ENCODE data around the gene PTH1R.

Gene PTH1R

GRCh38 chr3:46884427-46884826, 6.9 kb downstream of the PTH1R start:
- DNase-seq: no peak

GRCh38 chr3:46884929-46885328, 7.4 kb downstream of the PTH1R start:
- no peak for DNase-seq

- DNase-seq: no peak
These were observed 8.1 kb downstream of the PTH1R start for GRCh38 chr3:46885612-46886011.

GRCh38 chr3:46887980-46888494, 10.5 kb downstream of the PTH1R start:
- DNase-seq: no peak

GRCh38 chr3:46888705-46889104, 11.2 kb downstream of the PTH1R start:
- no peak for DNase-seq

GRCh38 chr3:46889381-46890110, 12.0 kb downstream of the PTH1R start:
- no peak for DNase-seq

- no peak for DNase-seq
These were observed 12.6 kb downstream of the PTH1R start for GRCh38 chr3:46890132-46890531.

- DNase-seq: no peak
These were observed 13.6 kb downstream of the PTH1R start for GRCh38 chr3:46891132-46891531.

GRCh38 chr3:46892285-46893145, 15.0 kb downstream of the PTH1R start:
- DNase-seq: peak; percentile 76

- no peak for DNase-seq
These were observed 15.7 kb downstream of the PTH1R start for GRCh38 chr3:46893146-46893748.

GRCh38 chr3:46893763-46894162, 16.2 kb downstream of the PTH1R start:
- DNase-seq: no peak

GRCh38 chr3:46894256-46894655, 16.7 kb downstream of the PTH1R start:
- no peak for DNase-seq

- peak; percentile 12 for DNase-seq
These were observed 17.7 kb downstream of the PTH1R start for GRCh38 chr3:46895204-46895660.

GRCh38 chr3:46895761-46896160, 18.2 kb downstream of the PTH1R start:
- DNase-seq: no peak

GRCh38 chr3:46896386-46896785, 18.9 kb downstream of the PTH1R start:
- no peak for DNase-seq

GRCh38 chr3:46897031-46897430, 19.5 kb downstream of the PTH1R start:
- no peak for DNase-seq

- no peak for DNase-seq
These were observed 20.4 kb downstream of the PTH1R start for GRCh38 chr3:46897829-46898320.

- DNase-seq: no peak
These were observed 21.0 kb downstream of the PTH1R start for GRCh38 chr3:46898321-46899150.

GRCh38 chr3:46899151-46900006, 21.9 kb downstream of the PTH1R start:
- no peak for DNase-seq

GRCh38 chr3:46900007-46900292, 22.4 kb downstream of the PTH1R start:
- DNase-seq: no peak

GRCh38 chr3:46900356-46900755, 22.8 kb downstream of the PTH1R start:
- DNase-seq: no peak

- no peak for DNase-seq
These were observed 23.5 kb downstream of the PTH1R start for GRCh38 chr3:46901061-46901460.
